Umbilical cord (tissue), 2 donors: ENCODE data around the gene TKT. TPM values are rescaled to one million over a fixed set of nuclear protein-coding genes. Genes with fewer than 3 reads are reported as not detected.
"Not testable (repeated sequence)": the region's sequence is repeated elsewhere in the genome, so short reads cannot be mapped to it uniquely, and the experiment has no call there.

Experiments
- DNase-seq: peaks from one replicate; pipeline ENCODE4 v3.0.0-alpha.2; 2015; ENCODE audit warnings: low spot score
- total RNA-seq: library from RNA; depleted of rRNA; stranded (reverse); fragments of >200 nt; gene quantifications from one replicate; pipeline ENCODE4 v1.2.3, GENCODE V29; 2014; ENCODE audit warnings: low replicate concordance; ENCODE audit not compliant: insufficient read depth

The TKT gene
- total RNA-seq, 1 donor from 2014 or later = 76.1 TPM

- no peak for DNase-seq
These were observed 4.5 kb upstream of the TKT start for GRCh38 chr3:53260286-53260785.

GRCh38 chr3:53259427-53260259, 3.8 kb upstream of the TKT start:
- peak; percentile 23 for DNase-seq

GRCh38 chr3:53258600-53259426, 3.0 kb upstream of the TKT start:
- DNase-seq = no peak

- no peak for DNase-seq
These were observed 1.6 kb upstream of the TKT start for GRCh38 chr3:53257465-53257864.

DNA sequence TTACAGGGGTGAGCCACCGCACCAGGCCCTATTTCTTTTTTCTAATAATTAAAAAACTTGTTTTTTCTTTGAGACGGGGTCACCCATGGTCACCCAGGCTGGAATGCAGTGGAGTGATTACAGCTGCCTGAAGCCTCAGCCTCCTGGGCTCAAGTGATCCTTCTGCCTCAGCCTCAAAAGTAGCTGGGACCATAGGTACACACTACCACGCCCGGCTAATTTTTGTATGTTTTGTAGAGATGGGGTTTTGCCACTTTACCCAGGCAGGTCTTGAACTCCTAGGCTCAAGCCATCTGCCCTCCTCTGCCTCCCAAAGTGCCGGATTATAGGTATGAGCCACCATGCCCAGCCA, 858 bp upstream of the TKT start:
- DNase-seq = no peak

DNA sequence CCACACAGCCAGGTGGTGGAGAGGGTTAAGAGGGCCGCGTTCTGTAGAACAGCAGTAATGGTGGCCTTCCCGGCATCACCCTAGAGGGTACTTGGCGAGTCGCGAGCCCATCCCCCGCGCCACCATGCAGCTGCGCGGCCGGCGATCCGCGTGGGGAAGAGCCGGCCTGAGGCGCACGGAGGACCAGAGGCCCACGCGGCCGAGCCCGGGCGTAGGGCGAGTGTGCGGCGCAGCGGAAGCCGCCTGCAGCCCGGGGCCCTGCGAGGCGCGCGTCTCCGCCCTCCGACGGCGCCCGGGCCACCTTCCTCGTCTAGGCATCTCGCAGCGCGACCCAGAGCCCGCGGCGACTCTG, 423 bp downstream of the TKT start:
- DNase-seq = peak; percentile 39

DNA sequence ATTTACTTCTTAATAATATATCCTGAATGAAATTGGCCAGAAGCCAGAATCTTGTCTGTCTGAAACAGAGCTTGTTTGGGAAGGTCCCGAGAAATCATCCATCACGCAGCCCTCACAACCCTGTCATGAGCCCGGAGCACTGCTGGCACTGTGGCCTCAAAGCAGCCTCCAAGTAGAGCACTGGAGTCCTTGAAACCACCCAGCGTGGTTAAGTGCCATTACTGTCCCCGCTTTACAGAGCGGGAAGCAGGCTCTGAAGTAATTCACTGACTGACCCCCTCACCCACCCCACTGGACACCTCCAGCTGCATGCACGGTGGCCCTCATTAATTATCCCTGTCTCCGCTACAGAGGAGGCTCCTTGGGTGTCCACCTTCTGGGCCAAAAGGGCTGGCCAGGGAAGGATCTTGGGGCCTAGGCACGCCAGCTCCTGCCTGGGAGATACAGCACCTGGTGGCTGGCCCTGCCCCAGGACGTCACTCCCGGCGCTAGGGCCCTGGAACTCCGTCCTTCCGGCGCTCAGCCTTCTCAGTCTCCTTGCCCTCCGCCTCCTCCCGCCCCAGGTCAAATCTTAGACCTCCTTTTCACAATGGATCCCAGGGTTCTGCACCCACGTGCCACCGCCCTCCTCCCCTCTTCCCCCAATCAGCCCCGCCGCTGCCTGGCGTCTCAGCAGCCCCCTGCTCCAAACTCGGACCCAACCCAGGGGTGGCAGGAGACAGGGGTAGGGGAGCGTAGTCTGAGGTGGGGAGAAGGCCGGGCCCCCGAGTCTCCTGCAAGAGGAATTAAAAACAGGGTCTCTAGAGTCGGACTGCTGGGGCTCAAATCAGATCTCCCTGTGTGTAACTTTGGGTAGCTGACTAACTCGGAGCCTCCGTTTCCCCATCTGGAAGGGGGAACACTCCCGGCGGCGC, 1.1 kb downstream of the TKT start:
- DNase-seq = peak; percentile 74

DNA sequence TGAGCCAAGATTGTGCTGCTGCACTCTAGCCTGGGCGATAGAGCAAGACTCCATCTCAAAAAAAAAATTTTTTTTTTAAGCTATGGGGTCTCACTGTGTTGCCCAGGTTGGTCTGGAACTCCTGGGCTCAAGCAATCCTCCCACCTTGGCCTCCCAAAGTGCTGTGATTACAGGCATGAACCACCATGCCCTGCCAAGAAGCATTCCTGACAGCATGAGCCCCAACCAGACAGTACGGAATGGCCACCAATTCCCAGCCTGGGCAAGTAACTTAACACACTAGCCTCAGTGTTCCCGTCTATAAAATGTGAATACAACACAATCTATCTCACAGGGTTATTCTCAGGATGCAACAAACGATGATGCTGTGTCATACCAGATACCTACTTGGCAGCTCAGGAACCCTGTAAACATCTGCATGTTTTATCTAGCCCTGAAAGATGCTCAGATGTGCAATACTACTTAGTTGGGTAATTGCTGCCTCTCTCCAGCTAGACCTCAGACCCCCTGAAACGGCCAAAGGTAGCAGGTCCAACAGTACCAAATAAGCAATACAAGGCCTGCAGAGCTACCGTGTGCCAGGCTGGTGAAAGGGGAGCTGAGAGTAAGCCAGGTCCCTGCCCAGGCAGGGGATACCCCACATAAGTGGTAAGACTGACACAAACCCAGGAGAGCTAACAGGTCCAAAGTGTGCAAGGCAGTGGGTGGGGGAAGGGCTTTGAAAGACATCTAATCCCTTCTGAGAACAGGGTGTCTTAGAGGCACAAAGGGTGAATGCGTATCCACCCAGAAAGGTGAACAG, 1.9 kb downstream of the TKT start:
- DNase-seq = no peak

- DNase-seq = not testable (repeated sequence)
These were observed 2.9 kb downstream of the TKT start for GRCh38 chr3:53252947-53253322.

GRCh38 chr3:53252096-53252946, 3.5 kb downstream of the TKT start:
- DNase-seq = no peak

- DNase-seq = no peak
These were observed 4.8 kb downstream of the TKT start for GRCh38 chr3:53250881-53251605.

DNA sequence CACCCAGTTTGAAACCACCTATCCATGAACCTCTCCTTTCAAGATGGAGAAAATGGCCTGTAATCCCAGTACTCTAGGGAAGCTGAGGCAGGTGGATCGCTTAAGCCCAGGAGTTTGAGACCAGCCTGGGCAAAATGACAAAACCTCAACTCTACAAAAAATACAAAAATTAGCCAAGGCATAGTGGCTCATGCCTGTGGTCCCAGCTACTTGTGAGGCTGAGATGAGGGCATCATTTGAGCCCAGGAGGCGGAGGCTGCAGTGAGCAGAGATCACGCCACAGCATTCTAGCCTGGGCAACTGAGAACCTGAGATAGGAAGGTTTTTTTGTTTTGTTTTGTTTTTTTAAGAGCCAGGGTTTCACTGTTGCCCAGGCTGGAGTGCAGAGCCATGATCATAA, 5.4 kb downstream of the TKT start:
- DNase-seq = no peak

DNA sequence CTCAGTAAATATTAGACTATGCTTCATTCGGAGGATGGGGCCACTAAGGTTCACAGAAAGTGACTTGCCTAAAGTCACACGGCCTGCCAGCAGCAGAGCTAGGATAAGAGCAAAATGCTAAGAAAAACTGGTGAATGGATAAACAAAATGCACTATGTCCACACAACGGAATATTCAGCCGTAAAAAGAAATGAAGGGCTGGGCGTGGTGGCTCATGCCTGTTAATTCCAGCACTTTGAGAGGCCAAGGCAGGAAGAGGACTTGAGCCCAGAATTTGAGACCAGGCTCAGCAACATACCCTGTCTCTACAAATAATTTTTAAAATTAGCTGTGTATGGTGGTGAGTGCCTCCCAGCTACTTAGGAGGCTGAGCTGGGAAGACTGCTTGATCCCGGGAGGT, 7.7 kb downstream of the TKT start:
- no peak for DNase-seq

DNA sequence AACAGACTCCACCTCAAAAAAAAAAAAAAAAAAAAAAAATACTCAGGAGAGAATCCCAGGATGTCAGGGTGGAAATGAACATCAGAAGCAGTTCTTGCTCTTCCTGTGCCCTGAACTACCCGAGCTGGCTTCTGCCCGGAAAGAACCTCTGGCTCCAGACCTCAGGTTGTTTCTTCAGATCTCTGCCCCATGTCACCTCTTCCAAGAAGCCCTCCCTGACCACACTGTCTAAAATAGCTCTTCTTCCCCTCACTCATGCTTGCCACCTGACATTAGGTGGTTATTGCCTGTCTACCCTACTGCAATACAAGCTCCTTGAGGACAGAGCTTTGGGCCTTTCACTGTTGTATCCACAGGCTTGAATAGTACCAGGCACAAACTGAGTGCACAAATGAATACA, 8.2 kb downstream of the TKT start:
- DNase-seq = no peak

- no peak for DNase-seq
These were observed 11.6 kb downstream of the TKT start for GRCh38 chr3:53244271-53244670.

GRCh38 chr3:53243785-53244184, 12.0 kb downstream of the TKT start:
- no peak for DNase-seq

DNA sequence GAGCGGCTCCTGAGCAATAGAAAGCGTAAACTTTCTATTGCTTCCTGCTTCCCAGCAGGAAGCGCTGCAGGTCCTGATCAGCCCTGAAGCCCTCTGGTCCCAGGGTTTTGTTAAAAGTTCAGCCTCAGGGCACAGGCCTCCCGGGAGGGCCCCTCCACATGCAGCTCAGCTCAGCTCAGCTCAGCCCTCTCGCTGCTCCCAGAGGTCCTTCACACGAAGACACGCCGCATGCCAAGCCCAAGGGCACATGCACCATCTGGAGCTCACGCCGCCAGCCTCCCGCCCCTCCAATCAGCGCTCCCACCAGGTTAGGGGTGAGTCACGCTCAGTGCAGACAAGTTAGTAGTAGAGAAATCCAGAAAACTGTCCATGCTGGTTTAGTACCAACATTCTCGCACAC, 12.7 kb downstream of the TKT start:
- DNase-seq = peak; percentile 54

- no peak for DNase-seq
These were observed 13.2 kb downstream of the TKT start for GRCh38 chr3:53242642-53243041.

- DNase-seq = no peak
These were observed 13.7 kb downstream of the TKT start for GRCh38 chr3:53242155-53242554.
